T-helper 2 cell treated with Interferon-gamma antibody and Interleukin-4, amounts not matched to agents 5 μg/mL and 100 μg/mL, for 36 hours (primary cell): ENCODE measurements around the gene PGAP3.
"Not testable (repeated sequence)": the region's sequence is repeated elsewhere in the genome, so short reads cannot be mapped to it uniquely, and the experiment has no call there.

Source experiments
- DNase-seq: peaks from one replicate; pipeline ENCODE4 v3.0.0; 2021; ENCODE audit warnings: low spot score
- H3K27ac Mint-ChIP-seq: one replicate; pipeline ENCODE4 v1.8.0; 2021; ENCODE audit warnings: mild to moderate bottlenecking, mixed read lengths
- H3K27me3 Mint-ChIP-seq: one replicate; pipeline ENCODE4 v1.8.0; 2021; ENCODE audit warnings: low read depth, mixed read lengths
- H3K36me3 Mint-ChIP-seq: one replicate; pipeline ENCODE4 v1.8.0; 2021; ENCODE audit warnings: low read depth, mixed read lengths
- H3K4me1 Mint-ChIP-seq: one replicate; pipeline ENCODE4 v1.8.0; 2021; ENCODE audit warnings: low read depth, mixed read lengths
- H3K4me3 Mint-ChIP-seq: one replicate; pipeline ENCODE4 v1.8.0; 2022; ENCODE audit warnings: mild to moderate bottlenecking, moderate library complexity, mixed read lengths
- H3K9me3 Mint-ChIP-seq: one replicate; pipeline ENCODE4 v1.8.0; 2021; ENCODE audit warnings: mixed read lengths

The PGAP3 gene, protein sequence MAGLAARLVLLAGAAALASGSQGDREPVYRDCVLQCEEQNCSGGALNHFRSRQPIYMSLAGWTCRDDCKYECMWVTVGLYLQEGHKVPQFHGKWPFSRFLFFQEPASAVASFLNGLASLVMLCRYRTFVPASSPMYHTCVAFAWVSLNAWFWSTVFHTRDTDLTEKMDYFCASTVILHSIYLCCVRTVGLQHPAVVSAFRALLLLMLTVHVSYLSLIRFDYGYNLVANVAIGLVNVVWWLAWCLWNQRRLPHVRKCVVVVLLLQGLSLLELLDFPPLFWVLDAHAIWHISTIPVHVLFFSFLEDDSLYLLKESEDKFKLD

DNA sequence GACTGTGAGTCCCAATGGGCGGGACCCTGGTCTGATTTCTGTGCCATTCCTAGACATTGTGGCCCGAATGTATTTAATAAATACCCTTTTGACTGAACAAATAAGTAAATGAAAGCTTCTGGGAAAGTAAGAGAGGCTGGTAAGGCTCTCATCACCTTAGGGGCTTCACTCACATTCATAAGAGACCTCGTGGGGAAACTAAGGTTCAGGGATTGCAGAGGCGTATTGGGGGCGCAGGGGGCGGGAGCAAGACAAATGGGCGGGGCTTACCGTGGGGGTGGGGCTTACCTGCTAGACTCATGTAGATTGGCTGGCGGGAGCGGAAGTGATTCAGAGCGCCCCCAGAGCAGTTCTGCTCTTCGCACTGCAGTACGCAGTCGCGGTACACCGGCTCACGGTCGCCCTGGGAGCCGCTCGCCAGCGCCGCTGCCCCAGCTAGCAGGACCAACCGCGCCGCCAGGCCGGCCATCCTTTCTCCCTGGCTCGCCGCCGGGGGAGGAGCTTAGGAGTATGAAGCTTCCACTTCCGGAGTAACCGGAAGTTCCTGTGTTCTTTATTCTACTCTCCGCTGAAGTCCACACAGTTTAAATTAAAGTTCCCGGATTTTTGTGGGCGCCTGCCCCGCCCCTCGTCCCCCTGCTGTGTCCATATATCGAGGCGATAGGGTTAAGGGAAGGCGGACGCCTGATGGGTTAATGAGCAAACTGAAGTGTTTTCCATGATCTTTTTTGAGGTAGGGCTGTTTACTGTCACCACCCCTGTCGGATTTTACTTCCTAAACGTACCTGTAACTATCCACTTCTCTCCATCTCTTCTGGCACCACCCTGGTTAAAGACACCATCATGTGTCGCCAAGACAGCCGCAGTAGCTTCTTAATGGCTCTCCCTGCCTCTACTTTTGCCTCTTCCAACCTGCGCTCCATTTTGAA lies at the start of gene PGAP3:
Gene PGAP3, minus strand, starts transcription at position 512 of the 929 bp plus-strand sequence. Its CDS starts 43 bp downstream, at position 469.
- peaks cover 13% of the 10 kb centered on the region for H3K36me3 Mint-ChIP-seq
- H3K4me1 Mint-ChIP-seq: peaks cover 21% of the 10 kb centered on the region
- DNase-seq: peak; percentile 83

DNA sequence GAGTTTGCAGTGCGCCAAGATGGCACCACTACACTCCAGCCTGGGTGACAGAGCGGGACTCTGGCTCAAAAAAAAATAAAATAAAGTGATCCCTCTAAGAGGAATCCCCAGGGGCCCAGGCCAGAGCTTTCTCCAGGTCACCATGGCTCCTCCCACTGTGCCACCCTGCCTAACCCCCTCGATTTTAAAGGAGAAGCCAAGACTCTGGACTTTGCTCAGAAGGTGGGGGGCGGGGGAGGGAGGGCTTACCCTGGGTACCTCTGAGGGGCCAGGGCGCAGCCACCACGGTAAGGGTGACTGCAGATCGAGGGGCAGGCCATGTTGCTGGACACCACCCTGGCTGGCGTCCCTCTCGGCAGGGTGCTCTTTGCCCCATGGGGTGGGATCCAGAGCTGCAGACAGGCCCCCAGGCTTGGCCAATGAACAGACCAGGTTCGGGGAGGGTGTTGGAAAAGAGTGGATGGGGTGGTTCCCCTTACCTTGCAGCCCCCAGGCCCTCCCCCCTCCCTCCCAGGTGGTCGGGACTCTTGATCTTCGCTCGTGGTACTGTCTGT lies 49.4 kb upstream of the PGAP3 start:
- no peak overlapping the region for H3K4me3 Mint-ChIP-seq
- H3K9me3 Mint-ChIP-seq: no peaks in the 10 kb centered on the region
- no peak for DNase-seq
- H3K27me3 Mint-ChIP-seq: peaks cover 22% of the 10 kb centered on the region
- H3K36me3 Mint-ChIP-seq: no peaks in the 10 kb centered on the region
- no peak overlapping the region for H3K27ac Mint-ChIP-seq
- H3K4me1 Mint-ChIP-seq: peaks cover 10% of the 10 kb centered on the region

More for the DNA sequence above, at the start of gene PGAP3:
- Mint-ChIP-seq H3K27me3 (no peaks in the 10 kb centered on the region), H3K27ac (peak within 1 kb of the TSS; percentile 95), H3K4me3 (peak within 1 kb of the TSS; percentile 96), H3K9me3 (no peaks in the 10 kb centered on the region)

DNA sequence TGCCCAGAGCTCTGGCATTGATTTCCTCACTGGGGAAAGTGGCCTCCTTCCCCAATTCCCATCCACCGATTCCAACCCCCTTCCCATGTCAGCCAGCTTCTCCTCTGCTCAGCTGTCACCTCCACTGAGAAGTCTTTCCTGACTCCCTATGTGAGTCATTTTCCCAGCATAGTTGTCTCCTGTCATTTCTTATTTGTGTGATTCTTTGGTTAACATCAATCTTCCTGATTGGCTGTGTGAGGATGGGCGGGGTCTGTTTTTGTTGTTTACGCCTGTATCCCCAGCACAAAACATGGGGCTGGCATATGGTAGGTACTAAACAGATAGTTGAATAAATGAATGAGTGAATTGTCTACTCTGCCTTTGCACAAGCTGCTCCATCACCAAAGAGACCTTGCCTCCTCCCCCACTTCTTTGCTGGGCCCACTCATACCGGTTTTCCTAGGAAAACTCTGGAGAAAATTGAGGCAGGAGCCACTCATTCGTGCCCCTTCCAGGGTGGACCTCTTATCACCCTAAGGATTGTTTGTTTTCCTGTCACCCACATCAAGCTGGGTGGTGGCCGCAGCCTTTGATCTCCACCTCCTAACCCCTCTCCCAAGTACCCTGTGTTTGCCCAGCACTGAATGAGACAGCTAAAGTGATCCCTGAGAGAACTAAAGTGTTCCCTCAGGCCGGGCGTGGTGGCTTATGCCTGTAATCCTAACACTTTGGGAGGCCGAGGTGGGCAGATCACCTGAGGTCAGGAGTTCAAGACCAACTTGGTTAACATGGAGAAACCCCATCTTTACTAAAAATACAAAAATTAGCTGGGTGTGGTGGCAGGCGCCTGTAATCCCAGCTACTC lies 48.7 kb upstream of the PGAP3 start:
- no peak overlapping the region for H3K4me3 Mint-ChIP-seq
- H3K4me1 Mint-ChIP-seq: peaks cover 10% of the 10 kb centered on the region
- H3K27ac Mint-ChIP-seq: no peak overlapping the region
- no peaks in the 10 kb centered on the region for H3K36me3 Mint-ChIP-seq
- H3K27me3 Mint-ChIP-seq: peaks cover 22% of the 10 kb centered on the region
- no peak for DNase-seq
- no peaks in the 10 kb centered on the region for H3K9me3 Mint-ChIP-seq

DNA sequence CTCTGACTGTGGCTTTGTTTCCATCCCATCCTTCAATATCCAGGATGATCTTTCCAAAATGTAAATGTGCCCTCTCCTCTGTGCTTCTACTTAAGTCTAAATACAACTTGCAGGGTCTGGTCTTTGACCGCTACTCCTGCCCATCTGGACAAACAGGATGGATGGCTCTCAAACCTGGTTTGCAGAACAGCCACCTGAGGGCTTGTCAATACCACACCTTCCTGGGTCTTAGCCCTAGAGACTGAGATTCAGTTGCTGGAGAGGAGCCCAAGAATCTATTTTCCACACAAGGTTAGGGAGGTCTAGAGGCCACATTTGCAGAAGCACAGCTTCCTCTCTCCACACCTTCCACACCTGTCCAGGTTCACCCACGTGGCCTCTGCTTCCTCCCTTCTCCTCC lies 48.0 kb upstream of the PGAP3 start:
- Mint-ChIP-seq H3K4me1 (peaks cover 10% of the 10 kb centered on the region), H3K9me3 (no peaks in the 10 kb centered on the region), H3K27ac (no peak overlapping the region), H3K36me3 (no peaks in the 10 kb centered on the region), H3K27me3 (peaks cover 22% of the 10 kb centered on the region), H3K4me3 (no peak overlapping the region)
- DNase-seq: no peak

DNA sequence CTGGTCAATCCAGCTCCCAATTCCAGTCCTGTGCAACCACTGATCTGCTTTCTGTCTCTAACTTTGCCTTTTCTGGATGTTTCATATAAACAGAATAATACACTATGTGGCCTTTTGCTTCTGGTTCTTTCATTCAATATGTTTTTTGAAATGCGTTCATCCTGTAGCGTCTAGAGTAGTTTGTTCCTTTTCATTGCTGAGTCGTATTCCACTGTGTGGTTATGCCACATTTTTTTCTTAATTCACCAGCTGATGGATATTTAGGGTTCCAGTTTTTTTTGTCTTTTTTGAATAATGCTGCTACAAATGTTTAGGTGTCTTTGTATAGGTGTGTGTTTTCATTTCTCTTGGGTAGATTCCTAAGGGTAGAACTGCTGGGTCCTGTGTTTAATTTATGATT lies 44.7 kb upstream of the PGAP3 start:
- no peak for DNase-seq
- no peak overlapping the region for H3K27ac Mint-ChIP-seq
- H3K4me3 Mint-ChIP-seq: peak overlapping the region; percentile 2
- H3K4me1 Mint-ChIP-seq: peaks cover 8% of the 10 kb centered on the region
- H3K36me3 Mint-ChIP-seq: peaks cover 17% of the 10 kb centered on the region
- H3K27me3 Mint-ChIP-seq: peaks cover 15% of the 10 kb centered on the region
- no peaks in the 10 kb centered on the region for H3K9me3 Mint-ChIP-seq

DNA sequence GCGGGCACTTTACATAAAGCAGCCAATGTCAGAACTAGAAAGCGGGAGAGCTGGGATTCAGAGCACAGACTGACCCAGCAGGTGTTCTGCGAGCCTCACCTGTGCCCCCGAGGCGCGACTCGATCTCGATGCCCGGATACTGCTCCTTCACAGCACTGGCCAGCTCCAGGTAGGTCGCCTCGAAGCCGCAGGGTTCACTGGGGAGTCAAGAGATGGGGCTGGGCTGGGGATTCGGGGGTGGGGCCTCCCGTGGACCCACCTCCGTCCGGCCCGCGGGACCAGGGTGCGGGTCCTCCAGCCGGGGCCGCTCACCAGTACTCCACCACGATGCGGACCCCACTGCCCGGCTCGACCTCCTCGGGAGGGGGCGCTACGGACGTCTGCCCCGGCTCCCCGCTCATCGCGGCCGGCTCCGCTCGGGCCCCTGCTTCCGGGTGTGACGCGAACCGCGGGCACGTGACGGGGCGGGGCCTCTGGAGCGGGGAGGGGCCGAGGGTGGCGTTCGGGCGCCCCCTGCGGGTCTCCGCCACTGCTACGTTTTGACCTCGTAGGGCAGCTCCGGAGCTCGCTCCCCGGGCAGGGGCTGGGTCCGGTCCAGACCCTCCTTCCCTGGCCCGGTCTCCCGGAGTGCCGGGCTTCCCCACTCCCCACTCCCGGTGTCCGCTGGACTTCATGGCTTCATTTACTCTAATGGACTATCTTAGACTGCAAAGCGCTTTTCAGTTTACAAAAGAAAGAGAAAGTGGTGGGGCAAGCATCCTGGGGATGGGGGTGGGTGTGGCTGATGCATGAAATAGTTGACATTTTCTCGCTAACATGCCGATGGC lies 42.5 kb upstream of the PGAP3 start, which contains the start of gene MIEN1:
Gene MIEN1, minus strand, starts transcription at position 438 of the 827 bp plus-strand sequence. Its CDS starts 37 bp downstream, at position 401.
- Mint-ChIP-seq H3K4me3 (peak within 1 kb of the TSS; percentile 95), H3K27ac (peak within 1 kb of the TSS; percentile 91), H3K36me3 (peaks cover 27% of the 10 kb centered on the region), H3K27me3 (peaks cover 5% of the 10 kb centered on the region), H3K9me3 (no peaks in the 10 kb centered on the region), H3K4me1 (peaks cover 6% of the 10 kb centered on the region)
- DNase-seq: peak; percentile 91

DNA sequence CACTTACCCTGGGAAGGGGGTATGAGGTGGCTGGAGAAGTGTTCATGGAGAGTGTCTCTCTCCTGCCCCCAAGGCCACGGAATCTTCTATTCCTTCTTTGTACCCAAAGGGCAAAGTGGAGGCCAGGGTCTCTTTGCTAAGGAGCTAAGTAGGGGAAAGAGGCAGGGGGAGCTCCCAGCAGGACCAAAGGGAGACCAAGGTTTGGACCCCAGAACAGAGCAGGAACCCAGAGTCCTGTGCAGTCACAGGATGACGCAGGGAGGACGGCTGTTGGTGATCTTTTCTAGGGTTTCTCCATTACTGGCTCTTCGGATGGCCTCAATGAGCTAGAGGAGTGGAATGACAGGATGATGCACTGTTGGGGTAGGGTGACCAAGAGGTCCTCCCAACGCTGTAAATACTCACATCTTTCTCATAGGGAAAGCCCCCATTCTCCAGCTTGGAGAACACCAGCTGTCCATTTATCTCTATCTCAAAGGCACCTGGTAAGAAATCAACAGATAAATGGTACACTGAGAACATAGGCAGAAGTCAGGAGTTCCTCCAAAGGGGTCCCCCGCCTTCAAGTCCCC lies 41.5 kb upstream of the PGAP3 start:
- Mint-ChIP-seq H3K27me3 (peaks cover 5% of the 10 kb centered on the region), H3K4me1 (peaks cover 6% of the 10 kb centered on the region), H3K36me3 (peaks cover 27% of the 10 kb centered on the region), H3K4me3 (peak overlapping the region; percentile 95), H3K27ac (peak overlapping the region; percentile 91), H3K9me3 (no peaks in the 10 kb centered on the region)
- DNase-seq: no peak

DNA sequence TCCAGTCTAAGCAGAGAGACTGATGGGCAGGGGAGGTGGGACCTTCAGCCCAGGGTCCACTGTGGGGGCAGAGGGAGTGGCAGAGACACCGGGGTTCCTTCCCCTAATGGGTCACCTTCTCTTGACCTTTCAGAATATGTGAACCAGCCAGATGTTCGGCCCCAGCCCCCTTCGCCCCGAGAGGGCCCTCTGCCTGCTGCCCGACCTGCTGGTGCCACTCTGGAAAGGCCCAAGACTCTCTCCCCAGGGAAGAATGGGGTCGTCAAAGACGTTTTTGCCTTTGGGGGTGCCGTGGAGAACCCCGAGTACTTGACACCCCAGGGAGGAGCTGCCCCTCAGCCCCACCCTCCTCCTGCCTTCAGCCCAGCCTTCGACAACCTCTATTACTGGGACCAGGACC lies 39.7 kb upstream of the PGAP3 start:
- Mint-ChIP-seq H3K36me3 (peaks cover 27% of the 10 kb centered on the region), H3K27me3 (no peaks in the 10 kb centered on the region), H3K27ac (no peak overlapping the region), H3K4me1 (peaks cover 9% of the 10 kb centered on the region), H3K9me3 (no peaks in the 10 kb centered on the region), H3K4me3 (no peak overlapping the region)
- DNase-seq: no peak

DNA sequence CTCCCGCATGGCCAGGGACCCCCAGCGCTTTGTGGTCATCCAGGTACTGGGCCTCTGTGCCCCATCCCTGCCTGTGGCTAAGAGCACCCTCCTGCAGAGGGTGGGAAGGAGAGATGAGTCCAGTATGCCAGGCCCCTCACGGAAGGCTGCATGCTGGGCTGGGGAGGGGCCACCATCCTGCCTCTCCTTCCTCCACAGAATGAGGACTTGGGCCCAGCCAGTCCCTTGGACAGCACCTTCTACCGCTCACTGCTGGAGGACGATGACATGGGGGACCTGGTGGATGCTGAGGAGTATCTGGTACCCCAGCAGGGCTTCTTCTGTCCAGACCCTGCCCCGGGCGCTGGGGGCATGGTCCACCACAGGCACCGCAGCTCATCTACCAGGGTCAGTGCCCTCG lies 38.8 kb upstream of the PGAP3 start:
- peaks cover 27% of the 10 kb centered on the region for H3K36me3 Mint-ChIP-seq
- H3K9me3 Mint-ChIP-seq: no peaks in the 10 kb centered on the region
- H3K27ac Mint-ChIP-seq: no peak overlapping the region
- no peak overlapping the region for H3K4me3 Mint-ChIP-seq
- peaks cover 9% of the 10 kb centered on the region for H3K4me1 Mint-ChIP-seq
- DNase-seq: no peak
- no peaks in the 10 kb centered on the region for H3K27me3 Mint-ChIP-seq

DNA sequence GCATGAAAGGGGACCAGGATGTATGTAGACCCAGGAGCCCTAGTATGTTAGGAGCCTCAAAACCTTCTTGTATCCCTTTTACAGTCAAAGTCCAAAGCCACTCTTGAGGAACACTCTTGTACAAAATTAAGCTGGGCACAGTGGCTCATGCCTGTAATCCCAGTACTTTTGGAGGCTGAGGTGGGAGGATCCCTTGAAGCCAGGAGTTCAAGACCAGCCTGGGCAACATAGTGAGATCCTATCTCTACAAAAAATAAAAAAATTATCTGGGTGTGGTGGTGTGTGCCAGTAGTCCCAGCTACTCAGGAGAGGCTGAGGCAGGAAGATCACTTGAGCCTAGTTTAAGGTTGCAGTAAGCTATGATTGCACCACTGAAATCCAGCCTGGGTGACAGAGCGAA lies 38.1 kb upstream of the PGAP3 start:
- peaks cover 27% of the 10 kb centered on the region for H3K36me3 Mint-ChIP-seq
- H3K27ac Mint-ChIP-seq: peak overlapping the region; percentile 31
- not testable (repeated sequence) for H3K9me3 Mint-ChIP-seq

DNA sequence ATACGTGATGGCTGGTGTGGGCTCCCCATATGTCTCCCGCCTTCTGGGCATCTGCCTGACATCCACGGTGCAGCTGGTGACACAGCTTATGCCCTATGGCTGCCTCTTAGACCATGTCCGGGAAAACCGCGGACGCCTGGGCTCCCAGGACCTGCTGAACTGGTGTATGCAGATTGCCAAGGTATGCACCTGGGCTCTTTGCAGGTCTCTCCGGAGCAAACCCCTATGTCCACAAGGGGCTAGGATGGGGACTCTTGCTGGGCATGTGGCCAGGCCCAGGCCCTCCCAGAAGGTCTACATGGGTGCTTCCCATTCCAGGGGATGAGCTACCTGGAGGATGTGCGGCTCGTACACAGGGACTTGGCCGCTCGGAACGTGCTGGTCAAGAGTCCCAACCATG lies 36.9 kb upstream of the PGAP3 start:
- peaks cover 9% of the 10 kb centered on the region for H3K4me1 Mint-ChIP-seq
- no peaks in the 10 kb centered on the region for H3K27me3 Mint-ChIP-seq
- no peak for DNase-seq
- H3K4me3 Mint-ChIP-seq: no peak overlapping the region
- no peaks in the 10 kb centered on the region for H3K9me3 Mint-ChIP-seq
- no peak overlapping the region for H3K27ac Mint-ChIP-seq
- peaks cover 23% of the 10 kb centered on the region for H3K36me3 Mint-ChIP-seq

More for the DNA sequence above, 38.1 kb upstream of the PGAP3 start:
- not testable (repeated sequence) for H3K4me3 Mint-ChIP-seq, H3K27me3 Mint-ChIP-seq, DNase-seq, H3K4me1 Mint-ChIP-seq

DNA sequence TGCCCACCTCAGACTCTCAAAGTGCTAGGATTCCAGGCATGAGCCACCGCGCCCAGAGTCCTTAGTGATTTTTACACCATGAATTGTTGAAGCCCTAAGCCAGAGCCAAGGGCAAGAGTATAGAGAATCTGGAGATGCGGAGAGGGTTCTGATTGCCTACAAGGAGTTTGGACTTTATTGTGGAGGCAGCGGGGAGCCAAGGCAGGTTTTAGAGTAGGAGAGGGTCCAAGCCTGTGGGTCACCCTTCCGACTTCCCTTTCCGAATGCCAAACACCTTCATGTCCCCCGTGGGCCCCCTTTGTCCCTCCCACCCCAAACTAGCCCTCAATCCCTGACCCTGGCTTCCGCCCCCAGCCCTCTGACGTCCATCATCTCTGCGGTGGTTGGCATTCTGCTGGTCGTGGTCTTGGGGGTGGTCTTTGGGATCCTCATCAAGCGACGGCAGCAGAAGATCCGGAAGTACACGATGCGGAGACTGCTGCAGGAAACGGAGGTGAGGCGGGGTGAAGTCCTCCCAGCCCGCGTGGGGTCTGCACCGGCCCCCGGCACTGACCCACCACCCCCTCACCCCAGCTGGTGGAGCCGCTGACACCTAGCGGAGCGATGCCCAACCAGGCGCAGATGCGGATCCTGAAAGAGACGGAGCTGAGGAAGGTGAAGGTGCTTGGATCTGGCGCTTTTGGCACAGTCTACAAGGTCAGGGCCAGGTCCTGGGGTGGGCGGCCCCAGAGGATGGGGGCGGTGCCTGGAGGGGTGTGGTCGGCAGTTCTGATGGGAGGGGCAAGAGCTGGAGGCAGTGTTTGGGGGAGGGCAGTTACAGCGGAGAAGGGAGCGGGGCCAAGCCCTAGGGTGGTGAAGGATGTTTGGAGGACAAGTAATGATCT lies 35.4 kb upstream of the PGAP3 start:
- no peaks in the 10 kb centered on the region for H3K27me3 Mint-ChIP-seq
- no peak overlapping the region for H3K4me3 Mint-ChIP-seq
- no peak for DNase-seq
- H3K4me1 Mint-ChIP-seq: peaks cover 3% of the 10 kb centered on the region
- peaks cover 10% of the 10 kb centered on the region for H3K36me3 Mint-ChIP-seq
- H3K27ac Mint-ChIP-seq: no peak overlapping the region
- H3K9me3 Mint-ChIP-seq: no peaks in the 10 kb centered on the region
